OCI-LY3 (cell line): ENCODE results near the gene SLC22A3.

Source experiments
- EZH2phosphoT487 ChIP-seq: fragments of 200-600 bp; shearing (Covaris generic); IDR thresholded peaks from 2 replicates; pipeline ENCODE4 v1.6.1; 2018; ENCODE audit warnings: antibody characterized with exemption, mixed run types, low read depth
- TF ChIP-seq, protein P1 (sequence below): fragments of 200-600, 300-600 bp; sonication (generic); IDR thresholded peaks from 2 replicates; pipeline ENCODE4 v1.5.1; 2014; ENCODE audit warnings: antibody characterized with exemption, low read length, low read depth

GRCh38 chr6:160388922-160389321 lies 40.7 kb downstream of the SLC22A3 start:
- TF ChIP-seq, protein P1, sequence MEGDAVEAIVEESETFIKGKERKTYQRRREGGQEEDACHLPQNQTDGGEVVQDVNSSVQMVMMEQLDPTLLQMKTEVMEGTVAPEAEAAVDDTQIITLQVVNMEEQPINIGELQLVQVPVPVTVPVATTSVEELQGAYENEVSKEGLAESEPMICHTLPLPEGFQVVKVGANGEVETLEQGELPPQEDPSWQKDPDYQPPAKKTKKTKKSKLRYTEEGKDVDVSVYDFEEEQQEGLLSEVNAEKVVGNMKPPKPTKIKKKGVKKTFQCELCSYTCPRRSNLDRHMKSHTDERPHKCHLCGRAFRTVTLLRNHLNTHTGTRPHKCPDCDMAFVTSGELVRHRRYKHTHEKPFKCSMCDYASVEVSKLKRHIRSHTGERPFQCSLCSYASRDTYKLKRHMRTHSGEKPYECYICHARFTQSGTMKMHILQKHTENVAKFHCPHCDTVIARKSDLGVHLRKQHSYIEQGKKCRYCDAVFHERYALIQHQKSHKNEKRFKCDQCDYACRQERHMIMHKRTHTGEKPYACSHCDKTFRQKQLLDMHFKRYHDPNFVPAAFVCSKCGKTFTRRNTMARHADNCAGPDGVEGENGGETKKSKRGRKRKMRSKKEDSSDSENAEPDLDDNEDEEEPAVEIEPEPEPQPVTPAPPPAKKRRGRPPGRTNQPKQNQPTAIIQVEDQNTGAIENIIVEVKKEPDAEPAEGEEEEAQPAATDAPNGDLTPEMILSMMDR: no peak
- no peak for TF ChIP-seq EZH2phosphoT487
